HG03378 (cell line): Measurements from ENCODE around the gene NEDD8.
"Not testable (repeated sequence)": the region's sequence is repeated elsewhere in the genome, so short reads cannot be mapped to it uniquely, and the experiment has no call there.

Experiments
- ATAC-seq: cut with Tn5 transposase; IDR thresholded peaks from one replicate; pipeline ENCODE4 v1.9.1; 2021; ENCODE audit warnings: mild to moderate bottlenecking, moderate library complexity; ENCODE audit not compliant: unreplicated experiment

The NEDD8 gene

DNA sequence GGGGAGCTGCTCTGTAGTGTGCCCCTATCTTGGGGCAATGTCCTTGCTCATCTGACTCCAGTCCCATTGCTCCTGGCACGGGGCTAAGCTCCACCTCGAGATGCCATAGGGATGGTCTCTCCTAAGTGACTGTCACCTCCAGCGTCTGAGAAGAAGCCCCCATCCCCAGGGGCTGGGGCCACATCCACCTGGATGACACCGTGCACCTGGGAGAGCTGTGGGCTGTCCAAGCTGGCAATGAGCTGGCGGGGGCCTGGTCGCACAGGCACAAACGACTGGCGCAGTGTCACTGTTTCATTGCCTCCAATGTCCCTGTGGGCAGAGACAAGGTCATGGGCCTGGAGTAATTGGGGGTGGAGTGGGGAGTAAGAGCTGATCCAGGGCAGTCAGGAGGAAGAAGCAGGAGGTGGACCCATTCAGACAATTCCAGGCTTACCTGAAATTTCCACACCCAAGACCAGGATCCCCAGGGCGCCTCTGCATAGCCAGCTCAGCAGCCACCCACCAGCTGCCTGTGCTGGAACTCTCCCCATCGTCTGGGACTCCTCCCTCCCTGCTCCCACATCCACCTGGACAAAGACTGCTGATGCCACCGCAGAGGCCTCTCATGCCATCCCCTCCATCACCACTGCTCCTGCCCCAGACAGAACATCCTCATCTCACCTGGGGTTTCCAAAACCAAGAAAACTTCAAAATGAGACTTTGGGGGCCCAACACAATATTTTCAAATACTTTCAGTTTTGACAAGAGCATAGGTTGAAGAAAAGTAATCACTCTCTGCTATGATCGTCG, 17.3 kb upstream of the NEDD8 start:
- ATAC-seq, result no peak

- ATAC-seq, result no peak
Observed at GRCh38 chr14:24247422-24247821, 15.3 kb upstream of the NEDD8 start.

DNA sequence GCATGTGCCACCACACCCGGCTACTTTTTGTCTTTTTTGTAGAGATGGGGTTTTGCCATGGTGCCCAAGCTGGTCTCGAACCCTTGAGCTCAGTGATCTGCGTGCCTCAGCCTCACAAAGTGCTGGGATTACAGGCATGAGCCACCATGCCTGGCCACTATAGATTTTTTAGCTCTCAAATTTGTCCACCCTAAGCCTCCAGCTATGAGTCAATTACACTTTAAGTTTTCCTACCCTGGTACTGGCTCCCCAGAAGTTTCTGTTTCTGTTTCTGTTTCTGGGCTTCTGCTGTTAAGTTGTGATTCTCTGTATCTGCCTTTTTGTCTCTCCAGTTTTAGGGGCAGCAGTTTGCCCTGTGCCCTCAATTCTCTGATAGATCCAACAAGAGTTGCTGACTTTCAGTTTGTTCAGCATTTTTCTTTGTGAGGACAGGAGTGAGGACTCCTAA, 14.6 kb upstream of the NEDD8 start:
- ATAC-seq, result peak; percentile 26

DNA sequence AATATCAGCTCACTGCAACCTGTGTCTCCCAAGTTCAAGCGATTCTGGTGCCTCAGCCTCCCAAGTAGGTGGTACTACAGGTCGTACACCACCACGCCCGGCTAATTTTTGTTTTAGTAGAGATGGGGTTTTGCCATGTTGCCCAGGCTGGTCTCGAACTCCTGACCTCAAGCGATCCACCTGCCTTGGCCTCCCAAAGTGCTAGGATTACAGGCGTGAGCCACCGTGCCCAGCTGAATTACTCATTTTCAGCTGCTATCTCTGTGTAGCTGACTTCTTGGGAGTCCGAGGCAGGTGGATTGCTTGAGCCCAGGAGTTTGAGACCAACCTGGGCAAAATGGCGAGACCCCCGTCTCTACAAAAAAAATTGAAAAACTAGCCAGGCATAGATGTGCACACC, 13.2 kb upstream of the NEDD8 start:
- ATAC-seq, result not testable (repeated sequence)

DNA sequence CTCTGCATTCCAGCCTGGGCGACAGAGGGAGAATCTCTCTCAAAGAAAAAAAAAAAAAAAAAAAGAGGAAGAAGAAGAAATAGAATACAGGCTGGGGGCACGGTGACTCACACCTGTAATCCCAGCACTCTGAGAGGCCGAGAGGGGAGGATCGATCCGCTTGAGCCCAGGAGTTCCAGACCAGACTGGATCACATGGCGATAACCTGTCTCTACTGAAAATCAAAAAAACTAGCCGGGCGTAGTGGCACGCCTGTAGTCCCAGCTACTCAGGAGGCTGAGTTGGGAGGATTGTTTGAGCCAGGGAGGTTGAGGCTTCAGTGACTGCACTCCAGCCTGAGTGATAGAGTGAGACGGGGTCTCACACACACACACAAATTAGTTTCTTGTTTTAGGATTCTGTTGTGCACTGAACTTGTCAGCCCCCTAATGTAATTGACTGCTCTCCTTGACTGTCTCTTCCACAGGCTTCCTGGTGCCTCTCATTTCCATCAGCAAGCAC, 11.2 kb upstream of the NEDD8 start:
- ATAC-seq, result no peak

- peak; percentile 58 for ATAC-seq
Observed at GRCh38 chr14:24241829-24242443, 9.8 kb upstream of the NEDD8 start.

DNA sequence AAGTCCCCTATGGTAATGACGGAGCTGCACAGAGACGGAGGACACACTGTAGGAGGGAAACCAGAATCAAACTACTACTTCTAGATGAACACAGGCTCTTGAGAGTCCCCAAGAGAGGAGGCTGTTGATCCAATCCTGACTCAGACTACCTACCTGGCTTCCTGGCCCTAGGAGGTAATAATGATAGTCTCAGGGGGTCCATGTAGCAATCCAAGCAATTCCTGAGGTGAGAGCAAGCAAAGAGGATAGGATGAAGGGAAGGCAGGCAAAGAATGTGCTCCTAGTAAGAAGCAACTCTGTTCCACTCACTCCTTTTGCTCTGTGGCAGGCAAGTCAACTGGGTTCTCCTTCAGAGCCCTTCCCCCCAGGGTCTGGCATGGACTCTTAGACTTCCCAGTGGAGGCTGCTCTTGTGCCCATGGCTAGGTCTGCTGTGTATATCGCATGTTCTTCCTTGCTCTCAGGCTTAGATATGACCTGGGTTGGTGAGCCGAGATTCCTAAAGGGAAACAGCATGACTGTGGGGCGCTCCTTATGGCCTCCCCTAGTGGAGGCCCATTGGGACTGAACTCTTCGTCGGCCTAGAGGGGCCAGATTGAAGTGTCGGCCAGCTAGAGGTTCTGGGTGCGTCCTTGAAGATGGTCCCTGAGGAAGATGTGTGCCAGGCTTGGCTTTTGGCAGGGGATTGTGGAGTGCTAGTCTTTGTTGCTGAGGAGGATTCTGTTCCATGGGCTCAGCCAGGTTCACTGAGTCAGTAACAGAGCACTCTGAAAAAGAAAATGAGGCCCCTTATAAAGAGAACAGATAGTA, 8.1 kb upstream of the NEDD8 start:
- ATAC-seq, result no peak

GRCh38 chr14:24238527-24239037, 6.4 kb upstream of the NEDD8 start:
- no peak for ATAC-seq

- ATAC-seq, result no peak
Observed at GRCh38 chr14:24238123-24238522, 6.0 kb upstream of the NEDD8 start.

- no peak for ATAC-seq
Observed at GRCh38 chr14:24237463-24237955, 5.3 kb upstream of the NEDD8 start.

- ATAC-seq, result no peak
Observed at GRCh38 chr14:24236689-24237462, 4.7 kb upstream of the NEDD8 start.

GRCh38 chr14:24235804-24236688, 3.9 kb upstream of the NEDD8 start:
- no peak for ATAC-seq

- no peak for ATAC-seq
Observed at GRCh38 chr14:24234095-24235005, 2.2 kb upstream of the NEDD8 start.

DNA sequence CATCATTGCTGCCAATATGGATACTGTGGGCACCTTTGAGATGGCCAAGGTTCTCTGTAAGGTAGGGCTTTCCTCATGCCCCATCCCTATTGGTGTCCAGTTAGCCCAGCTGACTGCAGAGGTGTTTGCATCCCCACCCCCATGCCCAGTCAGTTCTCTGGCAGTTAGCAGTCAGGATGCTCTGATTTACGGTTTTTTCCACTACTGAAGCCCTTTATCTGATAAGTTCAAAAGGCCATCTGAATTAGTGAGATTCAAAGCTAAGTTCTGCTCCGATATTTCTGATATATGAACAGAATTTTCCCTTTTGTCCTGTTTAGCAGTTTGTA, 1.3 kb upstream of the NEDD8 start:
- ATAC-seq, result no peak

DNA sequence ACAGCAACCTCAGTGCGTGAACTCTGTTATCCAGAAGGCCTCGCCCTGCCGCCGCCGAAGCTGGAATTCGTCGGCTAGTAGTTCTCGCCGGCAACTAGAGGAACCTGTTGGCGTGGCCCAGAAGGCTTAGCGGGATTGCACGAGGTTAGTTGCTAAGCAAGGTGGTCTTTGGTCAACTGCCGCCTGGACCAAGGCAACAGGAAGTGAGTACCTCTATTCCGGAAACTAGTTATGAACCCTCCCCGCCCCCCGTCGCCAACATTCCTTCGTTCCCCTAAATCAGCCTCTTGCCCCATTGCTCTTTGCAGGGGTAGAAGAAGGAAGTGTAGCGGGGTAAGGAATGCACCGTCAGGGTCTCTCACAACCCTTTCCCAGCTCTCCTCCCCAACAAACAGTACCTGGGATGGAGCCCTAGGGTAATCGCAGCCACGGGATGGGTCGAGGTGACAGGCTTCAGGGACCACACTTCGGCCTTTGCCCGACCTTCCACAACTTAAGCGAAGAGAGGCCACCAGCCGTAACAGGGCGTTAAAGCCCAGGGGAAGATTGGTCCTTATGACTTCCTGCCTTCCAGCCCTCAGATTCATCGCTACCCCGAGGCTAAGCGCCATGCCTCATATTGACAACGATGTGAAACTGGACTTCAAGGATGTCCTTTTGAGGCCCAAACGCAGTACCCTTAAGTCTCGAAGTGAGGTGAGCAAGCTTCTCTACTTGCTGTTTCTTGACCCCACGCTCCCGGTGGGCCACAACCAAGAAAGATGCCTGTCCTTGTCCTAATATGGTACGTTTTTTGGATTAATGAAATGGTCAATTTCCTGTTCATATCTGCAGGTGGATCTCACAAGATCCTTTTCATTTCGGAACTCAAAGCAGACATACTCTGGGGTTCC, 724 bp upstream of the NEDD8 start, which contains the start of gene GMPR2:
Gene GMPR2, plus strand, starts transcription at position 285 of the 893 bp plus-strand sequence. Its CDS starts 325 bp downstream, at position 610.
- ATAC-seq, result peak; percentile 43

DNA sequence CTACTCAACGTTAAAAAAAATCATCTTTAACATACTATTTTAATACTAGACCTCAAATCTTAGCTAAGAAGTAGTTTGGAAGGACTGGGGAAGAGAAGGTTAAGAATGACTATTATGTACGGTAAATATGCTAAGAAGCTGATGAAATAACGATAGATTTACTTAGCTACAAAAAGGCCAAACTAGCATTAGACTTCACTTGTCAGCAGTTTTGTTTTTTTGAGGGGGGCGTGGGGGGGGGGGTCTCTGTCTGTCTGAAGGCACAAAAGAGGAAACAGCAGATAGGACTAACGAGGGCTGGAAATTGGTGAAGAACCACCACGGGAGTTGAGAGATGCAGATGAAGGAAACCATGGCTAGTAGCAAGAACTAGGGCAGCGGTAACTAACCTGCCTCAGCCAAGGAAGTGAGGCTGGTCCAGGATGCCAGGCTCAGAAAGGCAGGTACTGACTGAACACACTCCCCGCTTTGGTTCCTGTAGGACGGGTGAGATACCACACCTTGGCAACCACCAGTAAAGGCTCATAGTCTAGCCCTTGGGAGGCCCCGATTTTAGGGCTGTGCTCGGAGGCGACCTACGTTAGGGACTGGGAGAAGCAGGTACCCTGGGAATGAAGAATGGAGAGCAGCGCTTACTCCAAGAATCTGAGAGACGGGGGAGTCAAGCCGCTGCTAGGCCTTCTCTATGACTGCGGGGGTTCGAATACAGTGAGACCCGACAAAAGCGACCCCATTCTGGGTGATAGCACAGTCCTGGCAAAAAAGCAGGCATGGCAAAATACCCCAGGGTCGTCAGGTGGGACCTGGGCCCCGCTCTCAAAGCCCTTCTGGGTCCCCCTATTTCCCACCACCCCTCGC, 675 bp downstream of the NEDD8 start:
- ATAC-seq, result no peak
